HCT116 (cell line): ENCODE data around the gene PRR5L. TPM values are rescaled to one million over a fixed set of nuclear protein-coding genes. Genes with fewer than 3 reads are reported as not detected.

ENCODE experiments used
- ATAC-seq: fragments of 200-7000 bp; cut with Tn5 transposase; 2 replicates; pipeline ENCODE4 v1.9.1; 2020; ENCODE audit warnings: mild to moderate bottlenecking, moderate library complexity
- Bru-seq: library from RNA; stranded (reverse); fragments of 400-500 nt; gene quantifications from one replicate; lab custom pipeline; 2021; lab: Mats Ljungman, UMichigan
- BruChase-seq, 2 experiments: library from RNA; stranded (reverse); fragments of 400-500 nt; gene quantifications; one replicate each; lab custom pipeline; 2021; lab: Mats Ljungman, UMichigan
- BruUV-seq: library from RNA; stranded (reverse); fragments of 400-500 nt; replicated peaks from 2 replicates; lab custom pipeline; 2021; lab: Mats Ljungman, UMichigan
- CTCF ChIA-PET: fragments of 300-600 bp; sonication (Branson Sonifier 250); formaldehyde crosslinking; loops from one replicate; lab custom pipeline; 2021; ENCODE audit warnings: antibody characterized with exemption; lab: Charles Lee
- POLR2A ChIA-PET: fragments of 300-600, 350-600 bp; sonication (Branson Sonifier 250); formaldehyde crosslinking; loops from one replicate; lab custom pipeline; 2021; ENCODE audit warnings: antibody characterized with exemption; lab: Charles Lee
- RAD21 ChIA-PET, 2 experiments: fragments of 300-600 bp; sonication (Branson Sonifier 250); formaldehyde crosslinking; loops; one replicate each; lab custom pipeline; 2023; ENCODE audit warnings: low total read pairs in 2 of 2; ENCODE audit not compliant: uncharacterized antibody in 2 of 2, unreplicated experiment in 2 of 2, low non-redundant PET in 1 of 2; lab: Charles Lee
- DNase-seq: peaks from one replicate; pipeline ENCODE4 v3.0.0-alpha.2; 2010; ENCODE audit warnings: low read depth, low spot score
- H2AFZ ChIP-seq: fragments of 200-600 bp; shearing (Covaris generic), sonication (generic); 2 replicates; pipeline ENCODE4 v1.6.1; 2017; ENCODE audit warnings: low read depth, mixed run types, mixed read lengths, antibody characterized with exemption, low read length; ENCODE audit not compliant: poor library complexity, severe bottlenecking
- H3K27ac ChIP-seq: 2 replicates; pipeline ENCODE4 v1.5.1; 2012; ENCODE audit warnings: low read depth, low read length
- H3K27me3 ChIP-seq: fragments of 200-600 bp; sonication (generic); 2 replicates; pipeline ENCODE4 v1.6.1; 2016; ENCODE audit warnings: mixed run types, low read length, mixed read lengths; ENCODE audit not compliant: insufficient read depth
- H3K36me3 ChIP-seq, 2 experiments: fragments of 200-500 bp in 1 of 2; fragments of 200-600 bp in 1 of 2; sonication (Bioruptor generic) in 1 of 2; sonication (generic) in 1 of 2; 2 replicates each; pipeline versions ENCODE4 v1.5.1 to v1.6.1; 2014 to 2016; ENCODE audit warnings: low read length in 2 of 2, inconsistent platforms in 1 of 2, mixed read lengths in 1 of 2, mixed run types in 1 of 2; ENCODE audit not compliant: insufficient read depth in 2 of 2, control insufficient read depth in 1 of 2
- H3K4me1 ChIP-seq, 2 experiments: fragments of 200-600 bp in 1 of 2; sonication (generic) in 1 of 2; 2 replicates each; pipeline versions ENCODE4 v1.5.1 to v1.6.1; 2012 to 2017; ENCODE audit warnings: low read length in 2 of 2, inconsistent platforms in 1 of 2, mild to moderate bottlenecking in 1 of 2, mixed read lengths in 1 of 2, mixed run types in 1 of 2, moderate library complexity in 1 of 2; ENCODE audit not compliant: insufficient read depth in 2 of 2, control insufficient read depth in 1 of 2
- H3K4me2 ChIP-seq: fragments of 200-600 bp; sonication (generic); 2 replicates; pipeline ENCODE4 v1.6.1; 2017; ENCODE audit warnings: mixed run types, low read length, mixed read lengths
- H3K4me3 ChIP-seq, 2 experiments: fragments of 200-600 bp in 1 of 2; sonication (generic) in 1 of 2; replicated peaks in 1 of 2; 2 replicates each; pipeline ENCODE4 v1.5.1; 2011 to 2016; ENCODE audit warnings: low read length in 2 of 2, control low read depth in 1 of 2, low read depth in 1 of 2, mild to moderate bottlenecking in 1 of 2, mixed read lengths in 1 of 2, mixed run types in 1 of 2
- H3K79me2 ChIP-seq: fragments of 200-600 bp; sonication (generic); 2 replicates; pipeline ENCODE4 v1.6.1; 2017; ENCODE audit warnings: mild to moderate bottlenecking, mixed run types, low read length, moderate library complexity, mixed read lengths; ENCODE audit not compliant: insufficient read depth
- H3K9ac ChIP-seq: fragments of 200-600 bp; sonication (generic); 2 replicates; pipeline ENCODE4 v1.6.1; 2016; ENCODE audit warnings: low read length, mixed read lengths
- H3K9me2 ChIP-seq: fragments of 200-600 bp; sonication (generic), shearing (Covaris generic); 2 replicates; pipeline ENCODE4 v1.6.1; 2017; ENCODE audit warnings: mixed run types, mild to moderate bottlenecking, moderate library complexity; ENCODE audit not compliant: insufficient read depth
- H3K9me3 ChIP-seq, 2 experiments: fragments of 200-500 bp in 1 of 2; fragments of 200-600 bp in 1 of 2; sonication (Bioruptor generic) in 1 of 2; sonication (generic) in 1 of 2; 2 replicates each; pipeline ENCODE4 v1.6.1; 2014 to 2017; ENCODE audit warnings: low read length in 2 of 2, mixed read lengths in 2 of 2, inconsistent platforms in 1 of 2, low read depth in 1 of 2, mild to moderate bottlenecking in 1 of 2, mixed run types in 1 of 2, moderate library complexity in 1 of 2; ENCODE audit not compliant: control insufficient read depth in 1 of 2, insufficient read depth in 1 of 2
- H4K20me1 ChIP-seq: fragments of 200-600 bp; sonication (generic), shearing (Covaris generic); 2 replicates; pipeline ENCODE4 v1.6.1; 2017; ENCODE audit warnings: mixed run types, mild to moderate bottlenecking, moderate library complexity; ENCODE audit not compliant: insufficient read depth
- ATF3 ChIP-seq: IDR thresholded peaks from 2 replicates; pipeline ENCODE4 v1.6.1; 2012
- CBX3 ChIP-seq: IDR thresholded peaks from 2 replicates; pipeline ENCODE4 v1.6.1; 2012; ENCODE audit warnings: low read depth
- CEBPB ChIP-seq: IDR thresholded peaks from 2 replicates; pipeline ENCODE4 v1.6.1; 2012; ENCODE audit warnings: low read depth
- EGR1 ChIP-seq: IDR thresholded peaks from 2 replicates; pipeline ENCODE4 v1.6.1; 2012; ENCODE audit warnings: low read depth
- ELF1 ChIP-seq: IDR thresholded peaks from 2 replicates; pipeline ENCODE4 v1.6.1; 2012; ENCODE audit warnings: low read depth, borderline replicate concordance
- EZH2 ChIP-seq: fragments of 200-600 bp; sonication (generic); IDR thresholded peaks from 2 replicates; pipeline ENCODE4 v1.6.1; 2017; ENCODE audit warnings: antibody characterized with exemption, mixed run types
- EZH2phosphoT487 ChIP-seq: fragments of 200-600 bp; IDR thresholded peaks from 2 replicates; pipeline ENCODE4 v1.6.1; 2018; ENCODE audit warnings: antibody characterized with exemption, borderline replicate concordance
- FOSL1 ChIP-seq: IDR thresholded peaks from 2 replicates; pipeline ENCODE4 v1.6.1; 2012; ENCODE audit warnings: low read depth
- JUND ChIP-seq: IDR thresholded peaks from 2 replicates; pipeline ENCODE4 v1.6.1; 2012
- MAX ChIP-seq: IDR thresholded peaks from 2 replicates; pipeline ENCODE4 v1.6.1; 2012
- POLR2A ChIP-seq: IDR thresholded peaks from 2 replicates; pipeline ENCODE4 v1.7.0; 2011; ENCODE audit warnings: borderline replicate concordance; ENCODE audit not compliant: insufficient read depth, insufficient read length; ENCODE audit errors: extremely low read depth
- POLR2AphosphoS5 ChIP-seq: IDR thresholded peaks from 2 replicates; pipeline ENCODE4 v1.6.1; 2011; ENCODE audit warnings: mild to moderate bottlenecking, low read depth, low read length, moderate library complexity
- RAD21 ChIP-seq: IDR thresholded peaks from 2 replicates; pipeline ENCODE4 v1.6.1; 2012; ENCODE audit warnings: low read depth, mild to moderate bottlenecking
- SIN3A ChIP-seq: IDR thresholded peaks from 2 replicates; pipeline ENCODE4 v1.6.1; 2012; ENCODE audit warnings: low read depth
- SP1 ChIP-seq: IDR thresholded peaks from 2 replicates; pipeline ENCODE4 v1.6.1; 2012; ENCODE audit warnings: low read depth
- SRF ChIP-seq: IDR thresholded peaks from 2 replicates; pipeline ENCODE4 v1.6.1; 2012; ENCODE audit warnings: low read depth
- TCF7L2 ChIP-seq: IDR thresholded peaks from 2 replicates; pipeline ENCODE4 v1.7.0; 2011; ENCODE audit warnings: borderline replicate concordance, inconsistent platforms; ENCODE audit not compliant: insufficient read depth, insufficient read length; ENCODE audit errors: extremely low read depth
- YY1 ChIP-seq: IDR thresholded peaks from 2 replicates; pipeline ENCODE4 v1.6.1; 2011; ENCODE audit warnings: low read length, low read depth, moderate library complexity, mild to moderate bottlenecking; ENCODE audit not compliant: insufficient replicate concordance; ENCODE audit errors: extremely low read depth
- ZFX ChIP-seq: fragments of 450-650 bp; IDR thresholded peaks from 2 replicates; pipeline ENCODE4 v1.6.1; 2017
- ZNF274 ChIP-seq: fragments of 200-500 bp; sonication (Bioruptor generic); IDR thresholded peaks from 2 replicates; pipeline ENCODE4 v1.6.1; 2014; ENCODE audit warnings: mild to moderate bottlenecking, low read depth, low read length, inconsistent platforms
- intact Hi-C: fragments of 100-400 bp; cut with micrococcal nuclease; formaldehyde crosslinking; loops from 2 replicates; pipeline ENCODE4 v1.10.0; 2022
- long read RNA-seq: library from polyadenylated mRNA; unstranded; transcript quantifications from one replicate; pipeline ENCODE4 v2.0.0, GENCODE V29; 2021; ENCODE audit not compliant: unreplicated experiment
- polyA plus RNA-seq: library from polyadenylated mRNA; unstranded; fragments of >200 nt; gene quantifications from 2 replicates; pipeline ENCODE4 v1.2.1, GENCODE V29; 2012; ENCODE audit warnings: missing spikeins
- total RNA-seq: library from RNA; stranded (reverse); gene quantifications from one replicate; pipeline ENCODE4 v1.2.1, GENCODE V29; 2021; ENCODE audit not compliant: unreplicated experiment
- TF ChIP-seq, protein P1 (sequence below): IDR thresholded peaks from 2 replicates; pipeline ENCODE4 v1.6.1; 2011; ENCODE audit warnings: mild to moderate bottlenecking, low read length, moderate library complexity; ENCODE audit not compliant: insufficient replicate concordance; ENCODE audit errors: extremely low read depth

Gene PRR5L
- total RNA-seq: 0.47 TPM
- 0.08 and 0.36 TPM in 2 replicates for polyA plus RNA-seq
- percentile 31 among the genes with signal in this experiment for Bru-seq, nascent RNA
- BruChase-seq, experiment 1, labeled RNA remaining after a 6-hour chase: percentile 32 among the genes with signal in this experiment
- percentile 41 among the genes with signal in this experiment for BruChase-seq, experiment 2, labeled RNA remaining after a 2-hour chase
- long read RNA-seq: 0 reads

- Histone ChIP-seq H3K27ac (no peak within 1 kb of the TSS), H3K4me2 (no peak within 1 kb of the TSS), H4K20me1 (no peaks in the 10 kb centered on the region), H3K36me3 (no peaks in the 10 kb centered on the region), H3K9me2 (no peaks in the 10 kb centered on the region)
- no peak for DNase-seq
- ATAC-seq: no peak
- POLR2A ChIA-PET: no interaction called here
- TF ChIP-seq ZFX: no peak
- TF ChIP-seq TCF7L2: no peak
- no peak for TF ChIP-seq FOSL1
- TF ChIP-seq RAD21: no peak
- TF ChIP-seq SIN3A: no peak
- TF ChIP-seq, all 23 proteins: peak for 0
- Histone ChIP-seq H3K4me3 (no peak within 1 kb of the TSS), H3K9ac (no peak within 1 kb of the TSS), H2AFZ (no peak within 1 kb of the TSS), H3K4me1 (no peaks in the 10 kb centered on the region), H3K27me3 (no peaks in the 10 kb centered on the region), H3K9me3 (no peaks in the 10 kb centered on the region), H3K79me2 (no peaks in the 10 kb centered on the region)
- ChIA-PET CTCF (interaction anchor here (1.1 kb wide), 1 partner anchor 183 kb away, joined by 4 read pairs; no protein-coding TSS in a partner anchor), RAD21 (no interaction called here)
- no TSS peak for BruUV-seq
- intact Hi-C loops: loop anchor here (10.0 kb wide), 1 partner anchor 329 kb away; no protein-coding TSS in a partner anchor
These were observed at the start of gene PRR5L for GRCh38 chr11:36295926-36296325. TSS of gene PRR5L (plus strand) at chr11:36296288. CDS start at chr11:36401122, 104,834 bp downstream.

GRCh38 chr11:36247493-36247892 lies 48.6 kb upstream of the PRR5L start:
- Histone ChIP-seq H2AFZ (no peak overlapping the region), H3K9me2 (no peaks in the 10 kb centered on the region; the same call in 1 of the 2 replicates), H3K4me2 (no peak overlapping the region), H3K27ac (no peak overlapping the region), H3K4me1 (no peaks in the 10 kb centered on the region), H3K9ac (no peak overlapping the region), H4K20me1 (no peaks in the 10 kb centered on the region), H3K27me3 (no peaks in the 10 kb centered on the region), H3K9me3 (no peaks in the 10 kb centered on the region), H3K79me2 (no peaks in the 10 kb centered on the region), H3K4me3 (no peak overlapping the region), H3K36me3 (no peaks in the 10 kb centered on the region)
- ChIA-PET POLR2A (no interaction called here), RAD21 (no interaction called here), CTCF (no interaction called here)
- no TSS peak for BruUV-seq
- no peak for DNase-seq
- intact Hi-C loops: no loop called here
- no peak for ATAC-seq
- TF ChIP-seq EZH2phosphoT487: no peak
- TF ChIP-seq, protein P1, sequence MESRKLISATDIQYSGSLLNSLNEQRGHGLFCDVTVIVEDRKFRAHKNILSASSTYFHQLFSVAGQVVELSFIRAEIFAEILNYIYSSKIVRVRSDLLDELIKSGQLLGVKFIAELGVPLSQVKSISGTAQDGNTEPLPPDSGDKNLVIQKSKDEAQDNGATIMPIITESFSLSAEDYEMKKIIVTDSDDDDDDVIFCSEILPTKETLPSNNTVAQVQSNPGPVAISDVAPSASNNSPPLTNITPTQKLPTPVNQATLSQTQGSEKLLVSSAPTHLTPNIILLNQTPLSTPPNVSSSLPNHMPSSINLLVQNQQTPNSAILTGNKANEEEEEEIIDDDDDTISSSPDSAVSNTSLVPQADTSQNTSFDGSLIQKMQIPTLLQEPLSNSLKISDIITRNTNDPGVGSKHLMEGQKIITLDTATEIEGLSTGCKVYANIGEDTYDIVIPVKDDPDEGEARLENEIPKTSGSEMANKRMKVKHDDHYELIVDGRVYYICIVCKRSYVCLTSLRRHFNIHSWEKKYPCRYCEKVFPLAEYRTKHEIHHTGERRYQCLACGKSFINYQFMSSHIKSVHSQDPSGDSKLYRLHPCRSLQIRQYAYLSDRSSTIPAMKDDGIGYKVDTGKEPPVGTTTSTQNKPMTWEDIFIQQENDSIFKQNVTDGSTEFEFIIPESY: no peak
- no peak for TF ChIP-seq FOSL1
- TF ChIP-seq YY1: no peak
- no peak for TF ChIP-seq TCF7L2
- TF ChIP-seq ATF3: no peak
- no peak for TF ChIP-seq SP1
- TF ChIP-seq ELF1: no peak
- TF ChIP-seq SIN3A: no peak
- TF ChIP-seq POLR2AphosphoS5: no peak
- no peak for TF ChIP-seq POLR2A
- TF ChIP-seq MAX: no peak
- no peak for TF ChIP-seq EZH2
- TF ChIP-seq JUND: no peak
- TF ChIP-seq SRF: no peak
- no peak for TF ChIP-seq CBX3
- no peak for TF ChIP-seq CEBPB
- TF ChIP-seq ZNF274: no peak
- no peak for TF ChIP-seq EGR1
